EH (cell line): Measurements from ENCODE around the gene RHOT2.

Source experiments
- DNase-seq: peaks from one replicate; pipeline ENCODE4 v3.0.0-alpha.2; 2015; ENCODE audit warnings: low read depth

Gene RHOT2

GRCh38 chr16:670485-671352 lies 2.8 kb downstream of the RHOT2 start:
- no peak for DNase-seq

- DNase-seq: no peak
Measured at GRCh38 chr16:671353-672131, 3.6 kb downstream of the RHOT2 start.

GRCh38 chr16:672371-672770 lies 4.4 kb downstream of the RHOT2 start:
- no peak for DNase-seq

GRCh38 chr16:672851-673250 lies 4.9 kb downstream of the RHOT2 start:
- DNase-seq: no peak

- DNase-seq: no peak
Measured at GRCh38 chr16:673399-673991, 5.6 kb downstream of the RHOT2 start.

GRCh38 chr16:674214-674881 lies 6.4 kb downstream of the RHOT2 start:
- DNase-seq: no peak

- DNase-seq: peak; percentile 53
Measured at GRCh38 chr16:674968-675883, 7.3 kb downstream of the RHOT2 start, which contains the start of gene RHBDL1. RHBDL1 (plus strand) TSS chr16:675671; CDS start chr16:675791, 120 bp downstream.

- DNase-seq: no peak
Measured at GRCh38 chr16:675884-676564, 8.1 kb downstream of the RHOT2 start.

GRCh38 chr16:676565-676902 lies 8.6 kb downstream of the RHOT2 start:
- DNase-seq: no peak

- DNase-seq: no peak
Measured at GRCh38 chr16:676913-677312, 9.0 kb downstream of the RHOT2 start.

GRCh38 chr16:677316-678190 lies 9.6 kb downstream of the RHOT2 start:
- no peak for DNase-seq

GRCh38 chr16:678209-678857 lies 10.4 kb downstream of the RHOT2 start:
- DNase-seq: no peak

- peak; percentile 64 for DNase-seq
Measured at GRCh38 chr16:678858-679813, 11.2 kb downstream of the RHOT2 start.

GRCh38 chr16:679814-680624 lies 12.1 kb downstream of the RHOT2 start, which contains the start of gene STUB1:
STUB1 (plus strand) TSS chr16:680410; CDS start chr16:680526, 116 bp downstream.
- peak; percentile 88 for DNase-seq

- no peak for DNase-seq
Measured at GRCh38 chr16:680625-680945, 12.7 kb downstream of the RHOT2 start.

- DNase-seq: peak; percentile 44
Measured at GRCh38 chr16:680967-681745, 13.2 kb downstream of the RHOT2 start.
